ENCODE measurements around the gene SCNN1A.

DNA sequence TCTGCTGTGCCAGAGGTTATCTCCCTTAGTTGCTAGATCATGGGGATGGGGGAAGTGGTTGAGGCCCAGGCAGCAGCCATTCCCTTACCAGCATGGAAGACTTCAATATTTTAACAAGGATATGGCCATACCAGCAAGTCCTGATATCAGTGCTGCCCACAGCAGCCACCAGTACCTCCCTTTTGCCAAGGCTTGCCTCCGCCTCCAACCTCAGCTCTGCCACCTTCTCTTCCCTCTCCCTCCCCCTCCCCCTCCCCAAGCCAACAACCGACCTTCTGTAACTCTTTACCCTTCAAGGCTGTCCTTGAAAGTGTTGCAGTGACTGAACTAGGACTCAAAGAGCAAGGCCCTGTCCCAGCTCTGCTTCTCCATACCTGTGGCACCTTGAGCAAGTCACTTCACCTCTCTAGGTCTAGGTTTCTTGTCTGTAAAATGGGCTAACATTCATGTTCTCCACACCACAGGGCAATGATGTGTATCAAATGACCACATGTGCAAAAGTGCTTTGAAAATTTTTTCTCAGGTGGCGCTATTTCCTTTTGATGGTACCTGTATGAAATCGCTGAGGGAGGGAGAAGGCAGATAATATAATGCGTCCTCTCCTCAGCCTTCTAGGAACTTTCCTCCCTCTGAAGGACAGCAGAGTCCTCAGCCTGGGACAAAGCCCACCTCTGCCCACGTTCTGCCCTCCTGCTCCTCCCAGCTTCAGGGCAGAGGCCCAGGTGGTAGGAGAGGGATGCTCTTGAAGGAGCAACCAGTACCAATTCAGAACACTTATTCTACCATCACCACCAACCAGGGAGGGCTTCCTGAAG, 50.2 kb downstream of the SCNN1A start:
- TF ChIP-seq CTCF (IDR thresholded peaks at IDR 0.05; ENCODE audit: insufficient read depth, low read length, poor library complexity, severe bottlenecking): no peak
- no peak for TF ChIP-seq EZH2phosphoT487 (conservative IDR thresholded peaks at IDR 0.05; ENCODE audit: low read length)
